ENCODE data around the gene TIAM1. TPM values are rescaled to one million over a fixed set of nuclear protein-coding genes. Genes with fewer than 3 reads are reported as not detected.

Gene TIAM1
- total RNA-seq, 1 donor from 2014 or later = 16.7 TPM

DNA sequence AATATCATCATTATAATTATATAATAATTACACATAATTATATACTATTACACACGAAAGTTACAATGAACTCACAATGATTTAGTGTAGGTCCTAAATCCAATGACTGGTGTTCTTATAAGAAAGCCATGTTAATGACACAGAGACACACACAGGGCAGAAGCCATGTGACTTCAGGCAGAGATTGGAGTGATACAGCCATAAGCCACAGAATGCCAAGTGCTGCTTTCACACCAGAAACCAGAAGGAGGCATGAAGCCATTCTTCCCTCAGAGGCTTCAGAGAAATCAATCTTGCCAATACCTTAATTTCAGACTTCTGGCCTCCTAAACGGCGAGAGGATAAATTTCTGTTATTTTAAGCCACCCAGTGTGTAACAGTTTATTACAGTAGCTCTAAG lies 158.4 kb downstream of the TIAM1 start:
- TF ChIP-seq, protein P1, sequence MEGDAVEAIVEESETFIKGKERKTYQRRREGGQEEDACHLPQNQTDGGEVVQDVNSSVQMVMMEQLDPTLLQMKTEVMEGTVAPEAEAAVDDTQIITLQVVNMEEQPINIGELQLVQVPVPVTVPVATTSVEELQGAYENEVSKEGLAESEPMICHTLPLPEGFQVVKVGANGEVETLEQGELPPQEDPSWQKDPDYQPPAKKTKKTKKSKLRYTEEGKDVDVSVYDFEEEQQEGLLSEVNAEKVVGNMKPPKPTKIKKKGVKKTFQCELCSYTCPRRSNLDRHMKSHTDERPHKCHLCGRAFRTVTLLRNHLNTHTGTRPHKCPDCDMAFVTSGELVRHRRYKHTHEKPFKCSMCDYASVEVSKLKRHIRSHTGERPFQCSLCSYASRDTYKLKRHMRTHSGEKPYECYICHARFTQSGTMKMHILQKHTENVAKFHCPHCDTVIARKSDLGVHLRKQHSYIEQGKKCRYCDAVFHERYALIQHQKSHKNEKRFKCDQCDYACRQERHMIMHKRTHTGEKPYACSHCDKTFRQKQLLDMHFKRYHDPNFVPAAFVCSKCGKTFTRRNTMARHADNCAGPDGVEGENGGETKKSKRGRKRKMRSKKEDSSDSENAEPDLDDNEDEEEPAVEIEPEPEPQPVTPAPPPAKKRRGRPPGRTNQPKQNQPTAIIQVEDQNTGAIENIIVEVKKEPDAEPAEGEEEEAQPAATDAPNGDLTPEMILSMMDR (IDR thresholded peaks at IDR 0.05) = no peak
- DNase-seq (ENCODE audit: extremely low spot score, unreplicated experiment) = no peak
- Mint-ChIP-seq H3K4me1 (ENCODE audit: unreplicated experiment) (no peaks in the 10 kb centered on the region), H3K9me3 (ENCODE audit: unreplicated experiment) (no peaks in the 10 kb centered on the region), H3K36me3 (ENCODE audit: unreplicated experiment) (peaks cover 2% of the 10 kb centered on the region), H3K27me3 (ENCODE audit: unreplicated experiment) (no peaks in the 10 kb centered on the region), H3K4me3 (ENCODE audit: unreplicated experiment) (no peak overlapping the region), H3K27ac (ENCODE audit: unreplicated experiment) (no peak overlapping the region)

DNA sequence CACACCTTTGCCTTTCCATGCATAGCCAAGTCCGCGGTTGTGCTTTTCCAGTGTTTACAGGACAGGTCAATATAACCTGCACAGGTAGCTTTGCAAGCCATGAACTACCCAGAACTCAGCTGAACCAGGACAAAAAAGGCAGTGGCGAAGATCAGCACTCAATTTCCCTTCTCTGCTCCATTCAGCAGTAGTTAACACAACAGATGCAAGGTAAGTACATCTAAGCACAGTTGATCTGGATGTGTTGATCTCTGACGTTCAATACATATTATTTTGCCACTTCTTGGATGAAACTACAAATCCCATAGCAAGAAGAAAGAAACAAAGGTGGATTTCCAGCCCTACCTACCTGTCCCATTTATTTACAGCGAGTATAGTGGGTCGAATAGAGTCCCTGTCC lies 159.2 kb downstream of the TIAM1 start:
- H3K36me3 Mint-ChIP-seq (ENCODE audit: unreplicated experiment) = peaks cover 1% of the 10 kb centered on the region
- no peaks in the 10 kb centered on the region for H3K9me3 Mint-ChIP-seq (ENCODE audit: unreplicated experiment)
- H3K27me3 Mint-ChIP-seq (ENCODE audit: unreplicated experiment) = no peaks in the 10 kb centered on the region
- no peaks in the 10 kb centered on the region for H3K4me1 Mint-ChIP-seq (ENCODE audit: unreplicated experiment)
- TF ChIP-seq, protein P1 (IDR thresholded peaks at IDR 0.05) = no peak
- H3K27ac Mint-ChIP-seq (ENCODE audit: unreplicated experiment) = no peak overlapping the region
- DNase-seq (ENCODE audit: extremely low spot score, unreplicated experiment) = no peak
- H3K4me3 Mint-ChIP-seq (ENCODE audit: unreplicated experiment) = no peak overlapping the region

DNA sequence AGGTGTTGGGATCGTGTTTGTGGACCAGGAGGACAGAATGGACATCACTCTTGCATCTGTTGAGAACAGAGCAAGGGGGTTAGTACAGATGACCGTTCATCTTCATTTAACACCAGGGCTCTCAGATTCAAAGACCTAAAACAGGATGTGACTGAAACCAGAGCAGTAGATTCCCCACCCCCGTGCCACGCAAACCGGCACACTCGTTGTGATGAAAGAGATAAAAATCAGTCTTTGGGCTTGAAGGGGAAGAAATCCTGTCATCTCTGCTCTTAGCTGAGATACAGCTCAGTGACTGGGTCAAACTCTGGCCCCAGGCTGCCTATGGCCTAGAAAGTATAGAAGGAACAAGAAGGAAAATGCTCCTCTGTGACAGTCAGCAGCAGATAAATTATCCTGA lies 159.6 kb downstream of the TIAM1 start:
- DNase-seq (ENCODE audit: extremely low spot score, unreplicated experiment) = no peak

DNA sequence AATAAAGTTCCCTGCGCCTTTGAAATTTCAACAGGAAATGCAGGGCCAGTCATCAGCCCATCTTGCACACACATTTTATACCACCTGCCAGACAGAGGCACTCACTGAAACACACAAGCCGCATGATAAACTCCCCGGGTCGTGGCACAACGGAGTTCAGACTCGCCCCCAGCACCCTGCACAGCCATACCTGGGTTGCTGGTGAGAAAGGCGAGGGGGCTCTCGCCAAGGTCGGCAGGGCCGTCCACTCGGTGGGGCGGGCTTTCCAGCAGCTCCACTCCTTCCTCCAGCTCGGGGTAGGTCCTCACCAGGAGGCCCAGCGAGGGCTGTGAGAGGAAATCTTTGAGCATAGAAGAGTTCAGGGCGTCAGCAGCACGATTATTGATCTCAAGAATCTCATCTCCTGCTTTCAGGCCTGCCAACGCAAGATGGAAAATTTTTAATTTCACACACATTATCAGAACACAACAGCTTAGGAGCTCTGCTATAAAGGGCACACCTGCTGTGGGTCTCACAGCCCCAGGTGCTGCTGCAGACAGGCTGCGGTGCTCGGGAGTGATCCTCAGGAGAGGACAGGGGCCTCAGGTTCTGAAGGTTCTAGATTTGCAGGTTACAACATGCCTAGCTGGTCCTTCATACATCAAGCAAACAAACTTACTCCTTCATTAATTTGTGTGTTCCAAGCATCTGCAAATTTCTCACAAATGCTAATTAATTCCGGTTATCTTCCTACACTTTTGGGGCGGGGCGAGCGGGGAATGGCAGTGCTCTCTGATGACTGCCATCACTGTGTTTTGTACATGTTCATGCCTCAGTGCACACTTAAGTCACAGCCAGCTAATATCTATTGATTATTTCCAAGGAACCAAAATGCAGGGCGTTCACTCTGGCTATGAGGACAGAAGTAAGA lies 161.6 kb downstream of the TIAM1 start:
- no peak for DNase-seq (ENCODE audit: extremely low spot score, unreplicated experiment)
- Mint-ChIP-seq H3K27me3 (ENCODE audit: unreplicated experiment) (no peaks in the 10 kb centered on the region), H3K4me3 (ENCODE audit: unreplicated experiment) (no peak overlapping the region), H3K36me3 (ENCODE audit: unreplicated experiment) (peaks cover 1% of the 10 kb centered on the region), H3K4me1 (ENCODE audit: unreplicated experiment) (no peaks in the 10 kb centered on the region), H3K9me3 (ENCODE audit: unreplicated experiment) (no peaks in the 10 kb centered on the region), H3K27ac (ENCODE audit: unreplicated experiment) (no peak overlapping the region)
- TF ChIP-seq, protein P1 (IDR thresholded peaks at IDR 0.05) = no peak

More for the DNA sequence above, 159.6 kb downstream of the TIAM1 start:
- no peaks in the 10 kb centered on the region for H3K9me3 Mint-ChIP-seq (ENCODE audit: unreplicated experiment)
- H3K4me3 Mint-ChIP-seq (ENCODE audit: unreplicated experiment) = no peak overlapping the region
- TF ChIP-seq, protein P1 (IDR thresholded peaks at IDR 0.05) = no peak
- H3K27me3 Mint-ChIP-seq (ENCODE audit: unreplicated experiment) = no peaks in the 10 kb centered on the region
- peaks cover 1% of the 10 kb centered on the region for H3K36me3 Mint-ChIP-seq (ENCODE audit: unreplicated experiment)
- H3K27ac Mint-ChIP-seq (ENCODE audit: unreplicated experiment) = no peak overlapping the region
- no peaks in the 10 kb centered on the region for H3K4me1 Mint-ChIP-seq (ENCODE audit: unreplicated experiment)

DNA sequence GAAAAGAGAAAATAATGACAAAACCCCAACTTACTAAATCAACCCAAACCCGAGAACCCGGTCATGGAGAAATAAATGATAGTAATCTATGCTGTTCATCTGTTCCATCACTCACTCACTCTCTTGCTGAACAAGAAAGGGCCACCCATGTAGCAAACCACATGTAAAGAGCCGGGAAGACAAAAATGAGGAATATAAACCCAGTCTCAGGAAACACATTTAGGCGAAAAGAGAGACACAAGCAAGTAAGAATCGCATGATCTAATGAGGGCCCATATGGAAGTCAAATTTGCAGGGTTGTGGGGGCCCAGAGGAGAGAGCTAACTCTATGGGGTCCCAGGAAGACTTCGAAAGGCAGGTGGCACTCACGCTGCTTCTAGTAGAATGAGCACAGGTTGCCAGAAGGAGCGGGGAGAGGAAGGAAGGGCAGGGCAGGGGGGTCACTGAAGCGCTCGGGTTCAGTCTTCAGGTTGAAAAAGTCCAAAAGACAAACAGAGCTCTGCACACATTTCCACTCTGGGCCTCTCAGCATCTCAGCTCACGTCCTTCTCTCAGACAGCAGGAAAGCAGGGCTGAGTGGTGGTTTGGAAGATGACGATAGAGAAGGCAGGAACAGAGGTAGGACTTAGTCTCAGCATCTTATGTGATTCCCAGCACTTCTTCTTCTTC lies 162.8 kb downstream of the TIAM1 start:
- Mint-ChIP-seq H3K4me3 (ENCODE audit: unreplicated experiment) (no peak overlapping the region), H3K4me1 (ENCODE audit: unreplicated experiment) (no peaks in the 10 kb centered on the region), H3K27me3 (ENCODE audit: unreplicated experiment) (no peaks in the 10 kb centered on the region), H3K36me3 (ENCODE audit: unreplicated experiment) (peaks cover 1% of the 10 kb centered on the region), H3K27ac (ENCODE audit: unreplicated experiment) (no peak overlapping the region), H3K9me3 (ENCODE audit: unreplicated experiment) (no peaks in the 10 kb centered on the region)
- TF ChIP-seq, protein P1 (IDR thresholded peaks at IDR 0.05) = no peak
- DNase-seq (ENCODE audit: extremely low spot score, unreplicated experiment) = no peak
